Uterine smooth muscle cell (primary cell): ENCODE data around the gene HMMR. TPM values are rescaled to one million over a fixed set of nuclear protein-coding genes. Genes with fewer than 3 reads are reported as not detected.

Source experiments
- total RNA-seq: library from RNA; depleted of rRNA; stranded (reverse); fragments of >200 nt; gene quantifications from 2 replicates; pipeline ENCODE4 v1.2.3, GENCODE V29; 2014

Gene HMMR
- 28.1 and 99.1 TPM in 2 replicates for total RNA-seq

GRCh38 chr5:163460562-163461171, at the start of gene HMMR:
TSS of gene HMMR (plus strand) at chr5:163460632. CDS start at chr5:163460693, 61 bp downstream.

GRCh38 chr5:163437309-163438182, 22.9 kb upstream of the HMMR start, which contains the start of gene CCNG1:
TSS of gene CCNG1 (plus strand) at chr5:163437595. CDS start at chr5:163439257, 1,662 bp downstream.

DNA sequence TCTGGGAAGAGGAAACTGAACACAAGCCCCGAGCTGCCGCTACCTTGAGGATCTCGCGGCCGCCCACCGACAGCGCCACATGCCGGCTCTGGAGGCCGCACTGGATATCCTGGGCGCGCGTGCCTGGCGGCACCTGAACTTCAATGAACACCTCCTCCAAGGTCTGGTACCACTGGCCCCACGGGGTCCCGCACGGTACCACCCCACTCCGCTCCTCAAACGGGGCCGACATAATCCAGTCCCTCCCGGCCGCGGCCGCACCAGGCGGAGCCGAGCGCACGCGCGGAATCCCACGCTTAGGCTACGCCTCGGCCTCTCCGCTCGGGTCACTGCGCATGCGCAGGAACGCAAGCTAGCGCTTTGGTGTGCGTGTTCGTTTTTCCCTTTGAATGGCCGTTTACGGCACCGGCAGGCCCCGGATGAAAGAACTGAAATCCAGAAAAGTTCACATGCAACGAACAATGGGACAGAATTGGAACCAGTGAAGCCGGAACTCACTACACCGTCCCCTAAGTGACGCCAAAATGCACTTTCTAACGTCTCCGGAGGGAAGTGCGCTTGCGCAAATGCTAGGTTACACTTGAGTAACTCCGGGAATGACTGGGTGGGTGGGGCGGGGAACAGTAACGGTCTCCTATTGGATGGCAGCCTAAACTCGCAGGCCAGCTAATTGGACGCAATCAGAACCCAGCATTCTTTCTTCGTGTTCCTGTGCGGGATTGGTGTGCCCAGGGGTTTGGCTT, 442 bp upstream of the HMMR start, which contains the start of gene NUDCD2:
Gene NUDCD2, minus strand, starts transcription at position 284 of the 743 bp plus-strand sequence. Its CDS starts 52 bp downstream, at position 232.

GRCh38 chr5:163505368-163506094, 45.1 kb downstream of the HMMR start, which contains the start of gene MAT2B:
TSS of gene MAT2B (plus strand) at chr5:163505619. CDS start at chr5:163505687, 68 bp downstream.

Other genes starting within 250 kb of the HMMR start
- 279 and 444 TPM in 2 replicates for gene CCNG1, start 23.0 kb upstream of the HMMR start, total RNA-seq
- gene NUDCD2, start 530 bp upstream of the HMMR start, total RNA-seq: 7.1 and 7.2 TPM in 2 replicates
- 67.0 and 94.5 TPM in 2 replicates for gene MAT2B, start 45.0 kb downstream of the HMMR start, total RNA-seq